NCI-H1417 (cell line): ENCODE results near the gene SLC45A1.
"Not testable (repeated sequence)": the region's sequence is repeated elsewhere in the genome, so short reads cannot be mapped to it uniquely, and the experiment has no call there.

ENCODE experiments used
- DNase-seq, 3 experiments: peaks; one replicate each; lab custom pipeline; 2025; lab: John Stamatoyannopoulos, UW

Gene SLC45A1

GRCh38 chr1:8317647-8318381 lies at the start of gene SLC45A1:
TSS of gene SLC45A1 (plus strand) at chr1:8318114. CDS start at chr1:8324330, 6,216 bp downstream.
- peak; percentile 53 to 78 (median 75) for DNase-seq

DNA sequence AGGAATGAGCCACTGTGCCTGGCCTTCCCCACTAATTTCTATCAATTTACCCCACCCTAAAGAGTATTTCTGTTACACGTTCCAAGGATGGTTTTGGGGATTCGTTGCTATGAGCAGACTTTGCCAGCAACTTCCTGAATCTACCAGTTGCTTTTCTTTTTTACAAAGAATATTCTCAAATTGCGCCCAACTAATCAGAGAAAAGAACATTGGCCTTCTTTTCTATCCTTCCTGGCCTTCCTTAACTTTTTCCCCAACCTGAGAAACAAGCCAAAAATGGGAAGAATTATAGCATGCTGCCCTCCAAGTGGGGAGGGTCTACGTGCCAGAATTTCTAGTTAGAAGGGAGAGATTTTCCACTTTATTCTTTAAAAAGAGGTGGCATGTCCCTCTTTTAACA lies 44.9 kb upstream of the SLC45A1 start:
- no peak for DNase-seq

GRCh38 chr1:8274352-8274751 lies 43.6 kb upstream of the SLC45A1 start:
- DNase-seq, result peak in 1 of 3 experiments; percentile 25

GRCh38 chr1:8276173-8276914 lies 41.6 kb upstream of the SLC45A1 start:
- no peak for DNase-seq

DNA sequence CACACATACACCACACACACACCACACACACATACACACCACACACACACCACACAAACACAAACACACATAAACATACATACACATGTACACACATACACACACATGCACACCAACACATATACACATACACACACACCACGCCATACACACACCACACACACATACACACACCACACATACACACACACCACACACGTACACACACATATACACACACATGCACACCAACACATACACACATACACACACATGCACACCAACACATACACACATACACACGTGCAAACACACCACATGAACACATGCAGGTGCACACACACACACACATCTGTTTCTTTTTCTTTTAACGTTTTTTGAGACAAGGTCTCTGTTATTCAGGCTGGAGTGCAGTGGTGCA lies 41.0 kb upstream of the SLC45A1 start:
- DNase-seq, result no peak

GRCh38 chr1:8278677-8279076 lies 39.2 kb upstream of the SLC45A1 start:
- DNase-seq, result not testable (repeated sequence)

DNA sequence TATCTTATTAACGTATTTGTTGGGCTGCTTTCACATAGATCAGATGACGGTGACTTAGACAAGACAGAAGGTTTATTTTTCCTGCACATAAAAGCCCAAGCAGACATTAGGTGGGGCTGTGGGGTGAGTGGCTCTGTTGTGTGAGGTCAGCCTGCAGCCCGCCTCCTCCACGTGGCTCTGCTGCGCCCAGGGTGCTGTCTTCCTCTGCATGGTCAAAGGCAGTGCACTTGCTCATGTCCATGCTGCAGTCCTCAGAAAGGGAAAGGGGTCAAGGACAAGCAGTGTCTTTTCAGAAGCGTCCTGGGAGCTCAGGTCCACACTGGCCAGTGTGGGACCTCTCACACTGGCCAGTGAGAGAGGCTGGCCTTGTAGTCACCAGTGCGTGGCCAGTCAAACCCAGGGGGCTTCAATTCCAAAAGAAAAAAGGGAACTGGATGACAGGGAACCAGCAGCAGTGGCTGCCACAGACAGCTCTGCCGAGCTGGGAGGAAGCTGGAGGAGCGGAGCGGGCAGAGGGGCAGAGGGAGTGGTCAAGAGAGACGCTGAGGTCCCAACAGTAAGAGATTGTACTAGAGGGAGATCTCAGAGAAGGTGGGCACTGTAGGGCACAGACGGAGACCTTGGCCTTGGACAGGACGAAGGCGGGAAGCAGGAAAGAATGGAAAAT lies 35.9 kb upstream of the SLC45A1 start:
- no peak for DNase-seq

DNA sequence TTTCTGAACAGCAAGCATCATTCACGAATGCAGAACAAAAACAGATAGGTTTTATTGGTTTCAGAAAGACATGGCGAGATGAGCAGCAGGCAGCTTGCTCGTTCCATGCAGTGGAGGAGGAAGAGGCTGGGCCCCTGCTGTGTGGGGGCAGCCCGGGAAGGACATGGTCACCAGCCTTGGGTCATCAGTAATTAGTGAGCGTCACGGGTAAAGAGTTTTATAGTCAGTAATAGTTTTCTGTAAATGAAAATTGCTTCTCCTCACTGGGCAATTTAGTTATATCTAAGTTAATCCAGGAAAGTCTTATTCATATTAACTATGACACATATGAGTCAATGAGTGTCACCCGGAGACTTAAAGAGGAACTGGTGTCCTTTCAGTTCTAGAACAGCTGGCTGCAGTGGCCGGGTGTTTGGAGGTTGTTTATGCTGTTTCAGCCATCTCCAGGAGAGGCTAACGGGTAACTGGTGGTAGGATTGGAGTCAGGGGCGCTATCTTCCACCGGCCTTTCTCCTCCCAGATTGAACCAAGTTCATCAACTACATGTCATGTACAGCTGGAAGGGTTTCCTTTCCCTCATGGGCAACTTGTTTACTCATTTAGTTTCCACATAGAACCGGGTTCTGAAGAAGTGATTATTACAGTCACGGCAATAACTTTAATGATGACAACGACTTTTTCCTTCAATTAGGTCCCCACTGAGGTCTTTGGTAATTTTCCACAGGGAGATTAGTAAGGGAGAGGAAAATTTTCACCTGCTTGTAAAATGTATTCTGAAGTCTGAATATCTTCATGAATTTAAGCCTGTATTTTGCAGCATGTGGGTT lies 34.6 kb upstream of the SLC45A1 start:
- no peak for DNase-seq

- DNase-seq, result no peak
These were observed 33.8 kb upstream of the SLC45A1 start for GRCh38 chr1:8284127-8284526.

DNA sequence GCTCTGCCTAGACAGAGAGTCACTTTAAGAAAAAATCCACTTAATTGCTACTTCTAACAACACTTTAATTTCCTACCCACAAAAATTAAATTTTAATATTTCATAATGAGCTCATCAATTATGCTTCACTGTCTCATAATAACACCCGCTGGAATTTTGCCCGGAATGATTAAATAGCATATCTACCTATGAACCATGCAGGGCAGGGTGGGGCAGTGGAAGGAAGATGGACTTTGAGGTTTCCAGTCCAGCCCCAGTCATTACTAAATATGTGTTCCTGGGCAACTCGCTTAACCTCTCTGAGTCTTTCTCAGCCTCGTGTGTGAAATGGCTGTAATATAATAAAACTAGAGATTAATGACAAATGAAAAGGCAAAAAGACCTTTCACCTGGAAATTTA lies 32.8 kb upstream of the SLC45A1 start:
- DNase-seq, result no peak

DNA sequence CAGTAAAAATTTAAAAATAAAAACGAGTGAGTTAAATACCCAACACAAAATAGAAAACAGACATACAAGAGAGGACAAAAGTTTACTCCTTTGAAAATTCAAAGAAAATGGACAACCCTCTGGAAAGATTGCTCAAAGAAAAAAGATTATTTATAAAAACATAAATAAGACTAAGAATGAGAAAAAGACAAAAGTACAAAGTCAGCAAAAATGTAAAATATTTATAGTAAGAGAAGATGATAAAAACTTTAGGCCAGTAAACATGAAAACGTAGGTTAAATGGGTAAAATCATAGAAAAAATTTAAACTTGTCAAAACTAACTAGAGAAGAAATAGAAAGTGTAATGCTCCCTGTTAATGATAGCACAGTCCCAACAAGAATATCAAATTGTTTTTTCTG lies 31.9 kb upstream of the SLC45A1 start:
- DNase-seq, result no peak

DNA sequence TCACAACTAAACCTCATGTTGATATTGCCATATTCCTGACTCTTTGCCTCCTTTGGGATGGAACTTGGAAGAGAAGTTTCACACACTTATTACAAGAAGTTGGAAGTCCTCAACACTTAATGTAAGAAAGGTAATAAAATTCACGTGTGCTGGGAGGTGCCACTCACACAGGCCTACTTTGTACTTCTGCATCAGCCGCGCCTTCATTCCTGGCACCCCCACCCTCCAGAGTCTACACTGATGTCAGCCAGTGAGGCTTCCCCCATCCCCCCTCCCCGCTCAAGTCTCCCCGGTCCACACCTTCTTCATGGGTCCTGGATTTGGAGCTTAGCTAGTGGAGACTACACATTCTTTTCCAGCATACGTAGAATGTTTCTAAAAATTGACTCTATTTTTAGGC lies 24.8 kb upstream of the SLC45A1 start:
- DNase-seq, result no peak

DNA sequence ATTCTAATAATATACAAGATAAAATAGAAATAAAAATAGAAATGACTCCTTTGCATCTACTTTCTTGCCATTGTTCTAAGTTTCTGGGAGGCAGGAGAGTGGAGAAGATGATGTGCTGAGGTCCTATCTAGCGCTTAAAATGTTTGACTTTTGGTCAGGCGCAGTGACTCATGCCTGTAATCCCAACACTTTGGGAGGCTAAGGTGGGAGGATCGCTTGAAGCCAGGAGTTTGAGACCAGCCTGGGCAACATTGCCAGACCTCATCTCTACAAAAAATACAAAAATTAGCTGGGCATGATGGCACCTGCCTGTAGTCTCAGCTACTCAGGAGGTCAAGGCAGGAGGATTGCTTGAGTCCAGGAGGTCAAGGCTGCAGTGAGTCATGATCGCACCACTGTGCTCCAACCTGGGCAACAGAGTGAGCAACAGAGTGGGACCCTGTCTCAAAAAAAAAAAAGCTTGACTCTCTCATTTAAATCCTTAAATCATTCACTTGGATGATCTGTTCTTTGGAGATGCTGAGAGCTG lies 24.2 kb upstream of the SLC45A1 start:
- no peak for DNase-seq

- DNase-seq, result no peak
These were observed 23.7 kb upstream of the SLC45A1 start for GRCh38 chr1:8294170-8294697.

- peak in 2 of 3 experiments; percentile 6 to 35 for DNase-seq
These were observed 20.7 kb upstream of the SLC45A1 start for GRCh38 chr1:8297245-8297644.

- DNase-seq, result no peak
These were observed 18.0 kb upstream of the SLC45A1 start for GRCh38 chr1:8299963-8300362.

DNA sequence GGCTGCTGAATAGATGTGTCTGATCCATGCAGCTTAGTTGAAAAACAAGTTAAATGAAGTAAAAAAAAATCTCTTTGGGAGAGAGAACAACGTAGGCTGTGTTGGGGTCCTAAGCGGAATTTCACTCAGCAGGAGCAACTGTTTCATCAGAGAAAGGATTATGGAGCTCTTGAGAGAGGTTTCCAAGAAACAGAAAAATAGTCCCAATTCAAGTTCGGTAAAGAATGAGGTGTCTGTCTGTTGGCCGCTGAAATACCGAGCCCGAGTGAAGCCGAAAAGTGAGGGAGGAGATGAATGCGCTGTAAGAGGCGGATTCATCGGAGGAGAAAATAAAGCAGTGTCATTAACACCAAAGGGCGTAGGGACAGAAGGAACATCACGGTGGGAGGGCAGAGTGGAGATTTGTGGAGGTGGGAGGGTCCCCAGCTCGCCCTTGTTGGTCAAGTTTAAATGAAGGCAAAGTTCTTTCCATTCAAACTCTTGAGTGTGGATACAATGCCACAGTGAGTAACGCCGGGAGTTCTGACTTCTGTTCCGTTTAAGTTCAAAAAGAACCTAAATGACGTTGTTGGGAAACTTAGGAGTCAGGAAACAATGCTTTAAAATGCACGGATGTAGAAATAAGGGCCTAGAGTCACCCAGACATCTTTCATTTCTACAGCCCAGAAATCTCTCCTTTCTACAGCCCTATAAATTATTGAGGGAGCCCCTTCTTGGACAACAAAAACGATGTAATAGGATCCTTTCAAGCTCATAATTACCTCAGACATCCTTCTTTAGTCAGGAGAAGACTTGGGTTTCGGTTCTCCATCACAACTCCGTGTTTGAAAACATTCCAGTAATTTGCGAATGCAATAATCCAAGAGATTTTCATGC lies 15.6 kb upstream of the SLC45A1 start:
- no peak for DNase-seq

GRCh38 chr1:8303141-8303540 lies 14.8 kb upstream of the SLC45A1 start:
- no peak for DNase-seq

DNA sequence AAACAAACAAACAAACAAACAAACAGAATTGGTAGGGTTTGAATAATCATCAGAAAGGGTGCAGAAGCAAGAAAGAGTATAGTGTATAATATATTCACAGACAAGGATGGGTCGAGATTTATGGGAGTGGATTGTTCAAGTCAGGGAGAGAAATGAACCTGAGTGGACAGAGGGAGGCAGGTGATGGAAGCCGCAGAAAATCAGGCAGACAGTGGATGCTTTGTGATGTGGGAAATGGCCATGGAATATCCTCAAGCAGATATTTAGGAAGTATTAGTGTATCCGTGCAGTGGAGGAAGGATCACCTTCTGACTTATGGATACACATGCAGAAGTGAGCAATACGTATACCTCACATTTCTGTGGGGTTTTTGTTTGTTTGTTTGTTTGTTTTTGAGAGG lies 14.0 kb upstream of the SLC45A1 start:
- no peak for DNase-seq

GRCh38 chr1:8307628-8308027 lies 10.3 kb upstream of the SLC45A1 start:
- DNase-seq, result no peak
